Measurements from ENCODE around the gene DAB2IP.

DAB2IP gene

GRCh38 chr9:121735065-121735792 is 83.8 kb downstream of the DAB2IP start:
- H3K27ac ChIP-seq (ENCODE audit: extremely low read depth, low read depth, low read length), result no peak overlapping the region
- H3K4me3 ChIP-seq (ENCODE audit: low read depth, low read length), result no peak overlapping the region
- ChIA-PET POLR2A (interaction anchor here (0.5 kb wide), 1 partner anchor 475 kb away, joined by 3 read pairs; no protein-coding TSS in a partner anchor), CTCF (interaction anchor here (0.6 to 3.0 kb wide), 16 partner anchors 8 to 195 kb away, joined by 3 to 12 read pairs (median 4); no protein-coding TSS in a partner anchor)
- H3K36me3 ChIP-seq (ENCODE audit: control insufficient read depth in 2 of 2, insufficient read depth in 1 of 2, low read length in 2 of 2), result no peaks in the 10 kb centered on the region
- no peaks in the 10 kb centered on the region for H3K9me3 ChIP-seq (ENCODE audit: control insufficient read depth, insufficient read depth, low read depth, low read length)
- H3K4me1 ChIP-seq (ENCODE audit: control insufficient read depth, insufficient read depth, low read length), result no peaks in the 10 kb centered on the region; the same call in 1 of the 2 replicates
- TF ChIP-seq ZNF37A (tag by site-specific recombination; IDR thresholded peaks at IDR 0.05) (no peak), GLIS1 (tag by site-specific recombination; IDR thresholded peaks at IDR 0.05) (peak; percentile 83), GLIS2 (tag by site-specific recombination; IDR thresholded peaks at IDR 0.05) (peak; percentile 45; the same call in 1 of the 2 replicates), ZNF664 (tag by site-specific recombination; IDR thresholded peaks at IDR 0.05) (no peak), KLF1 (tag by site-specific recombination; IDR thresholded peaks at IDR 0.05) (peak; percentile 44; the same call in 1 of the 2 replicates), AEBP2 (tag by site-specific recombination; IDR thresholded peaks at IDR 0.05; ENCODE audit: borderline replicate concordance) (no peak), ZNF843 (tag by site-specific recombination; IDR thresholded peaks at IDR 0.05) (no peak), ZSCAN30 (tag by site-specific recombination; IDR thresholded peaks at IDR 0.05) (peak; percentile 46; the same call in 1 of the 2 replicates), ZNF510 (tag by site-specific recombination; IDR thresholded peaks at IDR 0.05; ENCODE audit: insufficient replicate concordance) (no peak), WT1 (tag by site-specific recombination; IDR thresholded peaks at IDR 0.05) (no peak), ZNF223 (tag by site-specific recombination; IDR thresholded peaks at IDR 0.05) (no peak), ZNF48 (tag by site-specific recombination; IDR thresholded peaks at IDR 0.05) (no peak), PRDM10 (tag by site-specific recombination; IDR thresholded peaks at IDR 0.05) (peak; percentile 69), BCL11B (tag by site-specific recombination; IDR thresholded peaks at IDR 0.05; ENCODE audit: low read depth) (no peak), ZNF560 (tag by site-specific recombination; IDR thresholded peaks at IDR 0.05; ENCODE audit: borderline replicate concordance) (no peak), ZBTB44 (tag by site-specific recombination; IDR thresholded peaks at IDR 0.05) (no peak), ZNF600 (tag by site-specific recombination; IDR thresholded peaks at IDR 0.05) (peak; percentile 85), ZNF548 (tag by site-specific recombination; IDR thresholded peaks at IDR 0.05) (no peak), BCL11A (tag by site-specific recombination; IDR thresholded peaks at IDR 0.05; ENCODE audit: low read depth) (no peak), ZNF23 (tag by site-specific recombination; IDR thresholded peaks at IDR 0.05; ENCODE audit: borderline replicate concordance) (no peak), ZNF2 (tag by site-specific recombination; IDR thresholded peaks at IDR 0.05) (no peak), ZNF660 (tag by site-specific recombination; IDR thresholded peaks at IDR 0.05) (peak; percentile 36; the same call in 1 of the 2 replicates), ZNF155 (tag by site-specific recombination; IDR thresholded peaks at IDR 0.05) (no peak), ZNF138 (tag by site-specific recombination; IDR thresholded peaks at IDR 0.05; ENCODE audit: borderline replicate concordance) (no peak), ZBTB6 (tag by site-specific recombination; IDR thresholded peaks at IDR 0.05) (0 out of 2 replicates have a peak, but pooled peaks have one; percentile 17), YY1 (tag by site-specific recombination; IDR thresholded peaks at IDR 0.05) (no peak), ZNF354C (tag by site-specific recombination; IDR thresholded peaks at IDR 0.05; ENCODE audit: borderline replicate concordance, low read depth) (no peak), ZFP3 (tag by site-specific recombination; IDR thresholded peaks at IDR 0.05; ENCODE audit: low read depth) (no peak), MZF1 (tag by site-specific recombination; IDR thresholded peaks at IDR 0.05; ENCODE audit: borderline replicate concordance) (no peak)
